HUDEP-2 (cell line): ENCODE data around the gene ANKHD1.

Experiments
- DNase-seq, 76 experiments: peaks; one replicate each; lab custom pipeline; 2025; ENCODE audit not compliant: unreplicated experiment in 76 of 76; lab: John Stamatoyannopoulos, UW

Gene ANKHD1, protein sequence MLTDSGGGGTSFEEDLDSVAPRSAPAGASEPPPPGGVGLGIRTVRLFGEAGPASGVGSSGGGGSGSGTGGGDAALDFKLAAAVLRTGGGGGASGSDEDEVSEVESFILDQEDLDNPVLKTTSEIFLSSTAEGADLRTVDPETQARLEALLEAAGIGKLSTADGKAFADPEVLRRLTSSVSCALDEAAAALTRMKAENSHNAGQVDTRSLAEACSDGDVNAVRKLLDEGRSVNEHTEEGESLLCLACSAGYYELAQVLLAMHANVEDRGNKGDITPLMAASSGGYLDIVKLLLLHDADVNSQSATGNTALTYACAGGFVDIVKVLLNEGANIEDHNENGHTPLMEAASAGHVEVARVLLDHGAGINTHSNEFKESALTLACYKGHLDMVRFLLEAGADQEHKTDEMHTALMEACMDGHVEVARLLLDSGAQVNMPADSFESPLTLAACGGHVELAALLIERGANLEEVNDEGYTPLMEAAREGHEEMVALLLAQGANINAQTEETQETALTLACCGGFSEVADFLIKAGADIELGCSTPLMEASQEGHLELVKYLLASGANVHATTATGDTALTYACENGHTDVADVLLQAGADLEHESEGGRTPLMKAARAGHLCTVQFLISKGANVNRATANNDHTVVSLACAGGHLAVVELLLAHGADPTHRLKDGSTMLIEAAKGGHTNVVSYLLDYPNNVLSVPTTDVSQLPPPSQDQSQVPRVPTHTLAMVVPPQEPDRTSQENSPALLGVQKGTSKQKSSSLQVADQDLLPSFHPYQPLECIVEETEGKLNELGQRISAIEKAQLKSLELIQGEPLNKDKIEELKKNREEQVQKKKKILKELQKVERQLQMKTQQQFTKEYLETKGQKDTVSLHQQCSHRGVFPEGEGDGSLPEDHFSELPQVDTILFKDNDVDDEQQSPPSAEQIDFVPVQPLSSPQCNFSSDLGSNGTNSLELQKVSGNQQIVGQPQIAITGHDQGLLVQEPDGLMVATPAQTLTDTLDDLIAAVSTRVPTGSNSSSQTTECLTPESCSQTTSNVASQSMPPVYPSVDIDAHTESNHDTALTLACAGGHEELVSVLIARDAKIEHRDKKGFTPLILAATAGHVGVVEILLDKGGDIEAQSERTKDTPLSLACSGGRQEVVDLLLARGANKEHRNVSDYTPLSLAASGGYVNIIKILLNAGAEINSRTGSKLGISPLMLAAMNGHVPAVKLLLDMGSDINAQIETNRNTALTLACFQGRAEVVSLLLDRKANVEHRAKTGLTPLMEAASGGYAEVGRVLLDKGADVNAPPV (N-terminal part only)

DNA sequence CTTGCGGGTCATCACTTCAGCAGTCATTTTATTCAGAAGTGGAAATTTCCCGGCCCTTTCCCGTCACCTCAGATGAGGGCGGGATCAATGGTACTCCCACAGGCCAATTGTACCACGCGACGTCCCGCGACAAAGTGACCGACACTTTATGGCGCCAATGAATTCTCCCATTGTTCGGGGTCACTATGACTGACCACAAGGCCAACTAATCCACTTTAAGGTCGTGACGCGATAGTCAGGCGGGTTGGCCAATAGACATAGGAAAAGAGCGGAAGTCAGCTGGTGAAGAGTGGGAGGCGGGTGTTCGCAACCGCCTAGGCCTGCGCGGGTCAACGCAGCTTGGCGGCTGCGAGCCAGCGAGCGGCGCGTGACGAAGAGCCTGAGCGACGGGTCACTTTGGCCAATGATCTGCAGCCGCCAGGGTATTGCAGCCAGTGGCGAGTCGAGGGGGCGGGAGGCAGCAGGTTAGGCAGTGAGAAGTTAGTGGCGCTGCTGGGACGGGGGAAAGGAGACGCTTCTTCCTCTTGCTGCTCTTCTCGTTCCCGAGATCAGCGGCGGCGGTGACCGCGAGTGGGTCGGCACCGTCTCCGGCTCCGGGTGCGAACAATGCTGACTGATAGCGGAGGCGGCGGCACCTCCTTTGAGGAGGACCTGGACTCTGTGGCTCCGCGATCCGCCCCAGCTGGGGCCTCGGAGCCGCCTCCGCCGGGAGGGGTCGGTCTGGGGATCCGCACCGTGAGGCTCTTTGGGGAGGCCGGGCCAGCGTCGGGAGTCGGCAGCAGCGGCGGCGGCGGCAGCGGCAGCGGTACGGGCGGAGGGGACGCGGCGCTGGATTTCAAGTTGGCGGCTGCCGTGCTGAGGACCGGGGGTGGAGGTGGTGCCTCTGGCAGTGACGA, at the start of gene ANKHD1:
Gene ANKHD1 (plus strand): TSS at position 472 of the 896 bp plus-strand sequence. CDS start 135 bp downstream, at position 607.
- DNase-seq: peak; percentile 21 to 100 (median 98)

DNA sequence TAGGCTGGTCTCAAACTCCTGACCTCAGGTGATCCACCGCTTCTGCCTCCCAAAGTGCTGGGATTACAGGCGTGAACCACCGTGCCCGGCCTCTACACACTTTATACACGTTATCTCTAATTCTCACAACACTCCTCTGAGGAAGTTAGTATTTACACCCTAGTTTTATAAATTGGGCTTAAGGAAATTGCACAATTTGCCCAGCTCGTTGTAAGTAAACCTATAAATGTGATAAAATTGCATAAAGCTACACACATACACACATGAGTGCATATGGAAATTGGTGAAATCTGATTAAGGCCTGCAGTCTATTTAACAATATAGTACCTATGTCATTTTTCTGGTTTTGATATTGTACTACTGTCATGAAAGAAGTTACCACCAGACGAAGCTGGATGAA, 46.1 kb upstream of the ANKHD1 start:
- DNase-seq: no peak

DNA sequence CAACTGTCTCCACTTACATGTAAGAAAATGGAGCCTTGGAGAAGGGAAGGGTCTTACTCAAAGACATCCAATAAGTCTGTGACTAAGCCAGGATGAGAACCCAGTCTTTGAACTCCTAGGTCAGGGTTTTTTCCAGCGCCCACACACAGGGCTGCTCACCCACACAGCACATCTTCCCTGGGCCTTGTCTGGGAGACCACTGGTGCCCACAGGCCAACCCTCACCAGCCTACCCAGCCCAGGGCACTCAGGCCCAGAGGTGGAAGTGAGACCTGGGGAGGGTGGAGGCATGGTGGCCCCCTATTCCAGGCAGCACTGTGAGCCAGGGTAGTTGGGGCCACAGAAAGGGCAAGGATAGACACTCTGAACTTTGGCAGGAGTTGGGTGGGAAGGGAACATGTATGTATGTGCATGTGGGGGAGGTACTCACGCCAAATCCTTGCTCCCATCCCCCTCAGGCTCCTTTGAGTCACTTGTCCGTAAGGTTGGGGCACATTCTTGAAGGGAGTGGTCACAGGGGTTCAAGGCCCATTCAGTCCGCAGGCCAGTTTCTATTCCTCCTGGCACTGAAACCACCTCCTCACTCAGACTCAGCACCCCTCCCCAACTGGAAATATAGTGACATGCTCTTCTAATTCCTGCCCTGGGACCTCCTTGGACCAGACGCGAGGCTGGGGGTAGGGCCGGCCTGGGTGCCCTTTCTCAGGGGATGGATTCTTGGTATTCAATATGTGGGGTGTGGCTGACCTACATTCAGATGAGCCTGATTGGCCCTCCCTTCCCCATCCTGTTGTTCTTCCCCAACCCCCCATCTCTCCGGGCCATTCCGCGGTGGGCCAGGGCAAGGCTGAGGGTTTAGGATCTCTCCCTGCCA, 44.5 kb upstream of the ANKHD1 start:
- no peak for DNase-seq

DNA sequence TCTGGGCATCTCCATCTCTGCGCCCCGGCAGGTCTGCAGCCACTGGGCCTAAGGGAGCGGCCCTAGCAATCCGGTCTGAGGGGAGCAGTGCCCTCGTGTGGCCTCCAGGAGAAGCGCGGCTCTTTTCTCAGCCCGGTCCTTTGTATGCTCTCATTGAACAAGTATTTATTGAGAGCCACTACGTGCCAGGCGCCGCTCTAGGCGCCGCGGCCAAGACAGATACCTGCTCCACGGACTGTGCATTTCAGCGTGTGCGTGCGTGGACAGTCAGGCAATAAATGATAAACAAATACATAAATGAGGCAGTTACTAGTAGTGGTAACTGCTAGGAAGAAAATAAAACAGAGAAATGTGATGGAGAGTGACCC, 43.9 kb upstream of the ANKHD1 start:
- peak in 70 of 76 experiments; percentile 3 to 80 (median 50) for DNase-seq

DNA sequence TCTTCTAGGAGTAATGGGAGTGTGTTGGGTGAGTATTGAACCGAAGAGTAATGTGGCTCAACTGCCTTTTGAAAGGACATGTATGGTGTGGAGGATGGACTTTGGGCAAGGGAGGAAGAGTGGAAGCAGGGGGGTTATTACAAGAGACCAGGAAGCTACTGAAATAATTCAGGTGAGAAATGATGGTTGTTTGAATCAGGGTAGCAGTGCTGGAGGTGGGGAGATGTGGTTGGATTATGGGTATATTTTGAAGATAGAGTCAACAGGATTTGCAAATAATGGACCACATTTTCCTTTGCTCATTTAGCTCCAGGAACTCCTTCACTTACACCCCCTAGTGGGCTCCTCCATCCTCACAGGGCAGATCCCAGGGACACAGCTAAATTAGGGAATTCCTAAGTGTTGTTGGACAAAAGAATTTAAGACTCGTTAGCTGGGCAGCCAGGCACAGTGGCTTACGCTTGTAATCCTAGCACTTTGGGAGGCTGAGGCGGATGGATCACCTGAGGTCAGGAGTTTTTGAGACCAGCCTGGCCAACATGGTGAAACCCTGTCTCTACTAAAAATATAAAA, 42.8 kb upstream of the ANKHD1 start:
- no peak for DNase-seq

DNA sequence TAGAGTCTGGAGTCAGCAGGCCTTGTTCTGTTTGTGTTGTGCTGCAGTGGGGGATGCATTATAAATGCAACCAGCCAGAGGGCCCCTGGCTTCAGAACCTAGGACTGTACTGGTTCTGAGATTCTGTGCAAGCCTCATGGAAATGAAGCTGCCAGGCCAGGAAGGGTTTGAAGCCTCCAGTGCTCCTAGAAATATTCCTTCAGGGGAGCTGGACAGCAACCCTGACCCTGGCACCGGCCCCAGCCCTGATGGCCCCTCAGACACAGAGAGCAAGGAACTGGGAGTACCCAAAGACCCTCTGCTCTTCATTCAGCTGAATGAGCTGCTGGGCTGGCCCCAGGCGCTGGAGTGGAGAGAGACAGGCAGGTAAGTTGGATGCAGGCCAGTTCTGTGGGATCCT, 41.5 kb upstream of the ANKHD1 start, which contains the start of gene SLC4A9:
Gene SLC4A9 (plus strand): TSS at position 94 of the 400 bp plus-strand sequence. CDS start 43 bp downstream, at position 137.
- DNase-seq: no peak

DNA sequence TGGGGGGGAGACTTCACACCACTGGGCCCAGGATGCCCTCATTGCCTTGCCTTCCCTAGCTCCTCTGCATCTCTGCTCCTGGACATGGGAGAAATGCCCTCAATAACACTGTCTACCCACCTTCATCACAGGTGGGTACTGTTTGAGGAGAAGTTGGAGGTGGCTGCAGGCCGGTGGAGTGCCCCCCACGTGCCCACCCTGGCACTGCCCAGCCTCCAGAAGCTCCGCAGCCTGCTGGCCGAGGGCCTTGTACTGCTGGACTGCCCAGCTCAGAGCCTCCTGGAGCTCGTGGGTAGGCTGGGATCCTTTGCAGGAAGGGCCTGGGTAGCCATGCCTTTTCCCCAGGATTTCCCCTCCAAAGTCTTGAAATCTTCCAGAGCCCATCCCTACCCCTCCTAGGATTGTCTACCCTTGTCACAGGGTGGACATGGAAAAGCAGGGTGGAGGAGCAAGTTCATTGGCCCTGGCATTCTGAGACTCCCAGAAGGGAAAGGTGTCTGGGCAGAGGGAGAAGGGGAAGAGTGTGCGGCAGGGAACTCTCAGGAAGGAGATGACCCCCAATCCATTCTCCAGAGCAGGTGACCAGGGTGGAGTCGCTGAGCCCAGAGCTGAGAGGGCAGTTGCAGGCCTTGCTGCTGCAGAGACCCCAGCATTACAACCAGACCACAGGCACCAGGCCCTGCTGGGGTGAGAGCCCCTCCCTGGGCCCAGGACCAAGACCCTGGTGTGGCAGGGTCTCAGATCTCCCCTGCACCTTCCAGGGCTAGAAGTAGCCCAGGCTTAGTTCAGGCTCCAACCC, 40.8 kb upstream of the ANKHD1 start:
- no peak for DNase-seq

DNA sequence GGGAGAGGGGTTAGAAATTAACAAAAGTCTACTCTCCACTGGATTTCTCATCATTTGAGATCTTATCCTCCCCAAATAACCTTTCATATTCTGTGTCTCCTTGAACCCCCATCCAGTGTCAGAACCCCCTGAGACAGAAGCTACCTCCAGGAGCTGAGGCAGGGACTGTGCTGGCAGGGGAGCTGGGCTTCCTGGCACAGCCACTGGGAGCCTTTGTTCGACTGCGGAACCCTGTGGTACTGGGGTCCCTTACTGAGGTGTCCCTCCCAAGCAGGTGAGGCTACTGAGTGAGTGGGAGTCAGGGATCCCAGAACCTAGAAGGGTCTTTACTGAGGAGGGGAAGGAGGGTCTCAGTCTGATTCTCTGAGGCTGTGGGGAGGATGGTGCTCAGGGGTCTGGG, 39.7 kb upstream of the ANKHD1 start:
- no peak for DNase-seq

DNA sequence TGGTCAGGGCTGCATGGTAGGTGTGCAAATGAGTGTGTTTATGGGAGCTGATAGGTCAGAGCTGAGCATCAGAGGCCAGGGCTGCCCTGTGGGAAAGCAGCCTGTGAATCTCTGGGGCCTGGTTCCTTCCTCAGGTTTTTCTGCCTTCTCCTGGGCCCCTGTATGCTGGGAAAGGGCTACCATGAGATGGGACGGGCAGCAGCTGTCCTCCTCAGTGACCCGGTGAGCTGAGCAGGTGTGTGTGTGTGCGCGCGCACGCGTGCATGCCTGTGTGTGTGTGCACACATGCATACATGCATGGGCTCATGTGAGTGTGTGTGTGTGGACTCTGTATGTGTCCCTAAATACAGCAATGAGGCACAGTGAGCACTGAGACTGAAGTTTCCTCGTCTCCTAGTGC, 39.3 kb upstream of the ANKHD1 start:
- DNase-seq: no peak

DNA sequence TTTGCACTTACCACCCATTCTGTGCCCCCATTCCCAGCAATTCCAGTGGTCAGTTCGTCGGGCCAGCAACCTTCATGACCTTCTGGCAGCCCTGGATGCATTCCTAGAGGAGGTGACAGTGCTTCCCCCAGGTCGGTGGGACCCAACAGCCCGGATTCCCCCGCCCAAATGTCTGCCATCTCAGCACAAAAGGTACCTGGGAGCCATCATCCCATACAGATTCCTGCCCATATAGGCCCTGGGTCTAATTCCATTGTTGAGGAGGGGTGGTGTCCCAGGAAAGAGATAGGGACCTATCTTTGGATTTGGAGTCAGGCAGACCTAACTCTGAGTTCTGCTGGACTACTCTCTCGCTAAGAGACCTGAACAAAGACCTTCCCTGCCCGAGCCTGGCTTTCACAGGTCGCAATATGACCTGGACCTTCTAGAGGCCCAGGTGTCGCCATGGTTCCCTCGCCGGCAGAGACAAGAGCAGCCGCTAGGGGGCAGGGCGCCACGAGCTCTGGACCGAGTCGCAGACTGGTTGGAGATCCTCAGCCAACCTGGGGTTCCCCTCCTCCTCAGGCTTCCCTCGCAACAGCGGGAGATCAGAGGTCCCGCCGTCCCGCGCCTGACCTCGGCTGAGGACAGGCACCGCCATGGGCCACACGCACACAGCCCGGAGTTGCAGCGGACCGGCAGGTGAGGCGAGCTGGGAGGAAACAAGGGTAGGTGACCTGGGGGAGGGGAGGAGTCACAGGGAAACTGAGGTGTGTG, 38.6 kb upstream of the ANKHD1 start:
- peak in 68 of 76 experiments; percentile 4 to 82 (median 56) for DNase-seq

DNA sequence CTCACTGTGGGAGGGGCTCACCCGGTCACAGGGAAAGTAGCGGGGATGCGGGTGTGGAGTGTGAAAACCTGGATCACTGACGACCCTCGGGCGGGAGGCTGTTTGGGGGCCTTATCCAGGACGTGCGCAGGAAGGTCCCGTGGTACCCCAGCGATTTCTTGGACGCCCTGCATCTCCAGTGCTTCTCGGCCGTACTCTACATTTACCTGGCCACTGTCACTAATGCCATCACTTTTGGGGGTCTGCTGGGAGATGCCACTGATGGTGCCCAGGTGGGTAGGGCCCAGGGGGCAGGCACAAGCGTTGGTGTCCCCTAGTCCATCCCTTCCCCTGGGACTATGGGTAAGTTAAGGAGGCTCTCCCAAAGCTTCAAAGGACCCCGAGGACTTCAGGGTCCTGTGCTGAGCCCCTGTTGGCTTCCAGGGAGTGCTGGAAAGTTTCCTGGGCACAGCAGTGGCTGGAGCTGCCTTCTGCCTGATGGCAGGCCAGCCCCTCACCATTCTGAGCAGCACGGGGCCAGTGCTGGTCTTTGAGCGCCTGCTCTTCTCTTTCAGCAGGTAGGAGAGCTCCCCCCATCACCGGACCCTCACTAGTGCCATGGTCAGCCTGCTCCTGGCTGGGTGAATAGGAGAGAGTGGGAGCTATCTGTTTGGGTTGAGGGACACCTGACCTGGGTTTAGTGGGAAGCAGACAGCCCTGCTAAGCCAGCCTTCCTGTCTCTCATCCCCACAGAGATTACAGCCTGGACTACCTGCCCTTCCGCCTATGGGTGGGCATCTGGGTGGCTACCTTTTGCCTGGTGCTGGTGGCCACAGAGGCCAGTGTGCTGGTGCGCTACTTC, 37.8 kb upstream of the ANKHD1 start:
- DNase-seq: no peak

DNA sequence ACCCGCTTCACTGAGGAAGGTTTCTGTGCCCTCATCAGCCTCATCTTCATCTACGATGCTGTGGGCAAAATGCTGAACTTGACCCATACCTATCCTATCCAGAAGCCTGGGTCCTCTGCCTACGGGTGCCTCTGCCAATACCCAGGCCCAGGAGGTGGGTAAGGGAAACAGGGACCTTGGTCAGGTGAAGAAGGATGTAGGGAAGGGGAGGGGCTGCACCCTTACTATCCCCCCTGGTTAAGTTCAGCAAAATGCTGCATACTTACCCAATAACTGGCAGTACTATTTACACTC, 37.2 kb upstream of the ANKHD1 start:
- no peak for DNase-seq

DNA sequence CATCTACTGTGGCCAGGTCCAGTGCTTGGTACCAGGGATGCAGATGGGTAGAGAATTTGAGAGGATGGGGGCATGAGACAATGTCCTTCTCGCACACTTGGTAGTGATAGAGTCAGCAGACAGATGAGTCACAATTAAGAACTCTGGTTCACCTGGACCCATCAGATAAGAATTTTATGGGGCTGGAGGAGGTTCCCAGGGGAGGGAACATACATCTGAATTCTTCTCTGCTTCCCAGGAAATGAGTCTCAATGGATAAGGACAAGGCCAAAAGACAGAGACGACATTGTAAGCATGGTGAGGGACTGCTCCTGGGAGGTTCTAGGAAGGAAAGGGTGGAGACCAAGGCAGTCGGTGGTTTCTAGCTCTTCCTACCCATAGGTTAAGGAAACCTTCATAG, 36.4 kb upstream of the ANKHD1 start:
- no peak for DNase-seq

DNA sequence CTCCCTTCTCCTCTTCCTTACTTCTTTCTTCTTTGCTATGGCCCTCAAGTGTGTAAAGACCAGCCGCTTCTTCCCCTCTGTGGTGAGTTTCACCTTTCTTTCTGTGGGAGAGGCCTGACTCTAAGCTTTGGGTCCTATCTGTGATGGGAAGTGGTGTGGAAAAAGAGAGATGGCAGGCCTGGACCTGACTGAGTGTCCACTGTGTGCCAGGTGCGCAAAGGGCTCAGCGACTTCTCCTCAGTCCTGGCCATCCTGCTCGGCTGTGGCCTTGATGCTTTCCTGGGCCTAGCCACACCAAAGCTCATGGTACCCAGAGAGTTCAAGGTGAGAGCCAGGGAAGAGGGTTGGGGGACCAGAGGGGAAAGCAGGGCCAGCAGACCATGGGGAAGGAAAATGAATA, 35.7 kb upstream of the ANKHD1 start:
- no peak for DNase-seq

DNA sequence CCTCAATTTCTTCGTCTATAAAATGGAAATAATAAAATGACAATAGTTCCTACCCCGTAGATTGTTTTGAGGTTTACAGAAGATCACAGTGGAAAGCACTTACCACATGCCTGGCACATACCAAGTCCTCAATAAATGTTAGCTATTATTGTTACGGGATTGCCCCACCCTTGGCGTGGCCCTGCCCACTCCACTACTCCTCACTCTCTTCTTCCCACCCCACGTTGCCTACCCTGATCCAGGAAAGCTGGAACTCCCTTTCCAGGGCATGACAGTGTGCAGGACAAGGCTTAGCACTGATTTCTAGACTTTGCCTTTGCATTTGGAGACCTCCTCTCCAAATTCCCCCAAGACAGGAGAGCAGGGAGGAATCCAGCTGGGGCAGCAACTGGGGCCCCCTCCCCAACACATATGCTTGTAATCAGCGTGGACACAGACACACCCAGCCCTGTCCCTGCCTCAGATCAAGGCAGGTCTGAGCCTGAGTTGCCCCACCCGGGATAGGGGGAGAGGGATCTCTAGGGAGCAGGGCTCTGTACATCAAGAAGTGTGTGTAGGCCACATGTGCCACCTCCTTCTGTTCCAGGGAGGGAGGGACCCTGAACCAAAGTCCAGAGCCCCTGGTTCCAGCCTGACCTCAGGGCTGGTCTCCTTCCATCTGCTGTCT, 34.9 kb upstream of the ANKHD1 start:
- no peak for DNase-seq
